GM19468 (cell line): ENCODE data around the gene FGD2.
"Not testable (repeated sequence)": the region's sequence is repeated elsewhere in the genome, so short reads cannot be mapped to it uniquely, and the experiment has no call there.

ENCODE experiments used
- ATAC-seq: cut with Tn5 transposase; IDR thresholded peaks from one replicate; pipeline ENCODE4 v1.9.1; 2021; ENCODE audit warnings: mild to moderate bottlenecking, moderate library complexity, moderate number of reproducible peaks; ENCODE audit not compliant: unreplicated experiment; ENCODE audit errors: extremely low read depth

FGD2 gene

GRCh38 chr6:36985808-36986703, 19.4 kb upstream of the FGD2 start, which contains the start of gene MTCH1:
Gene MTCH1 (minus strand): TSS chr6:36986196. CDS start chr6:36986173, 23 bp downstream.
- peak; percentile 86 for ATAC-seq

GRCh38 chr6:36986704-36987047, 18.8 kb upstream of the FGD2 start:
- ATAC-seq: no peak

- no peak for ATAC-seq
Measured at GRCh38 chr6:36989264-36989663, 16.2 kb upstream of the FGD2 start.

GRCh38 chr6:36990401-36990800, 15.1 kb upstream of the FGD2 start:
- not testable (repeated sequence) for ATAC-seq

GRCh38 chr6:36997811-36998722, 7.4 kb upstream of the FGD2 start:
- no peak for ATAC-seq

DNA sequence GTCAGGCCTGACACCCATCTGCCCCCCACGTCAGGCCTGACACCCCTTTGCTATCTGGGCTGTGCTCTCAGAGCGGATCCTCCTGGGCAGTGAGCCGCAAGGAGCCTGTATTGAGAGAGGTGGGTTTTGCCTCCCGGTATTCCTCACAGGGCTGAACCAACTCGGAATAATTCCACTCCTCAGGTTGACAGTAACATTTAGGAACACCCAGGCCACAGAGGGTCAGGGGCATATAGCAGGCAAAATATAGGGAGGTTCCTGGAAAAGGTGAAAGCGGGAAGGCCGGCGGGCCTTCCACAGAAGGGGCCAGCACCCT, 6.8 kb upstream of the FGD2 start:
- no peak for ATAC-seq

- no peak for ATAC-seq
Measured at GRCh38 chr6:36999061-36999750, 6.2 kb upstream of the FGD2 start.

DNA sequence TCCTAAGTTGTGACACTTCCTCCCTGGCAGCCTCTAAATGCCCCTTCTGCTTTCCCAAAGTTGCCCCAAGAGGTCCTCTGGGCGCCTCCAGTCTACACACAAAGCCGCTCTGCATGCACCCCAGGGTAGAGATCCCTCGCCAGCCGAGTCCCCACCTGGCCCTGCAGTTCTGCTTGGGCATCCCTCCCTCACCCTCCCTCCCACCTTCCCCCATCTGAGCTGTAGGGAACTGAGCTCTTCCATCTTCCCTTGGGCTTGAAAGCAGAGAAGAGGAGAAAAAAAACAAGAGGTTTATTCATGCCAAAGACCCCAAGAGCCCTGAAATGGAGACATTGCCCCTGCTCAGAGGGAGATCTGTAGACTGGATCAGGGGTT, 5.7 kb upstream of the FGD2 start:
- no peak for ATAC-seq

DNA sequence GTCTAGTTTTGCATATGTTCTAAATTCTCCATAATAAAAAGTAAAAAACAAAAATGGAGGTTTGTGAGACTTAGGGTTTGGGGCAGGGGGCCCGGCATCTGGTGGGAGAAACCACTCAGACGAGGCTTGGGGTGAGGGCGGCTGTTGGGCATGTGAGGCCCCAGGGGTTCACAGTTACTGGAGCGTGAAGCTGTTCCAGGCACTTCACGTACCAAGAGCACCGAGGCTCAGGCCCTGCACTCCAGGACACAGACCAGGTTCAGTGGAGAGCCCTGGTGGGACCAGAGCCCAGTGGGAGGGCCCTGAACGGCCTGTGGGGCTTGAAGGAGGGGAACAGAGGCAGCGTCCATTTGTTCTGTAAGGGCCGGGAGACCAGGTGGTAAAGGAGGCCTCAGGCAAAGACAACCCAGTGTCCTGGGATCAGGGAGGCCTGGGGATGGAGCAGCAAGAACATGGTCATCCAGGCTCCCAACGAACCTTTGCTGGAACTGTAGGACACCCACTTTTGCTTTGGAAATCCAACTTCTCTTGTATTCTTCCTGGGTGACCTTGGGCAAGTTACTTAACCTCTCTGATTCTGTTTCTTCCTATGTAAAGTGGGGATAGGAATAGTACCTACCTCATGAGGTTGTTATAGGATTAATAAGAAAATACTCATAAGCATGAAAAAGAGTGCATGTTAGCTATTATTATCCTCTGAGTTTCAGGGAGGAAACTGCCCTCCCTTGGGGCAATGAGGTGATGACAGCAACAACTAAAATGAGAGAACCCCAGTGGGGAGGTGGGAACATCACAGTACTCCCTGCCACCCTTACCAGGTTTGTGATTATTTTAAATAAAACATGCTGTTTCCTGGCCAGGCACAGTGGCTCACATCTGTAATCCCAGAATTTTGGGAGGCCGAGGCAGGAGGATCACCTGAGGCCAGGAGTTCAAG, 1.1 kb upstream of the FGD2 start:
- no peak for ATAC-seq

GRCh38 chr6:37005827-37006567, 542 bp downstream of the FGD2 start:
- ATAC-seq: no peak

- ATAC-seq: no peak
Measured at GRCh38 chr6:37006793-37007339, 1.4 kb downstream of the FGD2 start.

DNA sequence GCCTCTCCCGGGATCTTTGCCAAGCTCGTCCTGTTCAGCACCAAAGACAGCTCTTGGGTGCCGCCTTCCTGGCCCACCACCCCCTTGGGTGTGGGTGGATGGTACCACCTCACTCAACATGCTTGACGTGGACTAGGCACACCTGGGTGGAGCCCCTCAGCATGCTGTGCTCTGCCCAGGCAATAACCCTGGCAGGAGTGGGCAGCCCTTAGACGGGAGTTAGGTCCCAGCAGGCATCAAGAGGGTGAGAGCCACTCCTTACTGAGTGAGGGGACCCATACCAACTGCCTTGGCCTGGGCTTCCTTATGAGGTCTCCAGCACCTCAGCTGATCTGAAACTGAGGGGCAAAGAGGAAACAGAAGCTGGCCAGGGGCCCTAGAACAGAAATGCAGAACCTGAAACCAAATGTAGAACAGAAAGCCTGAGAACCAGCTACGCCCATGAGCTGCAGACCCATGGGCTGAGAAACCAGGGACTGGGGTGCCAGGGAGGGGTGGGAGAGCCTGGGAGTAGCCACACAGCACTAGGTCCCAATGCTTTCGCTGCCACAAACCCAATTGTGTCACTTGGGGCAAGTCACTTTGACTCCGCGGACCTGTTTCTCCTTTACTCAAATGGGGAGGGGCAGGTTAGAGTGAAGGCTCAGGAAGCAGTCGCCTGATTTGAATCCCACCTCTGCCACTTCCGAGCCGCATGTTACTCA, 2.0 kb downstream of the FGD2 start:
- no peak for ATAC-seq

DNA sequence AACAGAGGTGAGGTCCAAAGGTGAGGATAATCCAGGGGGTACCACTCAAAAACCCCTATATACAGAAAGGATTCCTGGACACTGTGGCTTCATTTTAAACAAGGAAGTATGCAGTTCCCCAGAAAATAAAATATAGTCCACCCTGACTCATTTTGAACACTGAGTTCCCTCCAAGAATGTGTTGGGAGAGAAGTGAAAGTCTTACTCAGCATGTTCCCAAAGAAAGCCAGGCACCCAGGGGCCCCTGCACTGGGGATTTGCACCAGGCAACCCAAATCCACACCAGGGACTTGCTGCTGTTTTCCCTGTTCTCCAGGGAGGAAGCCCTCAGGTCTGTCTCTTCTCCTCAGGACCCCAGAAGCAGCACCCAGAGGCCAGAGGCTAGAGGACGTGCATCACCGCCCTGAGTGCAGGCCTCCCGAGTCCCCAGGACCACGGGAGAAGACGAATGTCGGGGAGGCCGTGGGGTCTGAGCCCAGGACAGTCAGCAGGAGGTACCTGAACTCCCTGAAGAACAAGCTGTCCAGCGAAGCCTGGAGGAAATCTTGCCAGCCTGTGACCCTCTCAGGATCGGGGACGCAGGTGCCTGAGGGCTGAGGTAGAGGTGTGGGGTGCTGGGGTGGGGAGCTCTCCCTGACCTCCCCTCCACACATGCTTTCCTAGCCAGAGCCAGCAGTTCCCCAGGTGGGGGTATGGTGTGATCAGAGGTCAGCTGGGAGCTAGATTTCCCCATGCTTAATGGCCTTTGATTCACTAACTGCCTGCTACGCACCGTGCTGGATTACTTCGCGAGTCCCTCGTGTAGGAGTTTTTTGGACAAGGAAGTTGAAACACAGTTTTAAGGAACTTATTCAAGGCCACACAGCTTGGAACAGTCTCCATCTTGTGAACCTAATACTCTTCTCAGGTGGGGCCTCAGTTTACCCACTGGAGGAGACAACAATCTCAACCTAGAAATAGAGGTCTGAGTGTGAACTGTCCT, 3.3 kb downstream of the FGD2 start:
- no peak for ATAC-seq

DNA sequence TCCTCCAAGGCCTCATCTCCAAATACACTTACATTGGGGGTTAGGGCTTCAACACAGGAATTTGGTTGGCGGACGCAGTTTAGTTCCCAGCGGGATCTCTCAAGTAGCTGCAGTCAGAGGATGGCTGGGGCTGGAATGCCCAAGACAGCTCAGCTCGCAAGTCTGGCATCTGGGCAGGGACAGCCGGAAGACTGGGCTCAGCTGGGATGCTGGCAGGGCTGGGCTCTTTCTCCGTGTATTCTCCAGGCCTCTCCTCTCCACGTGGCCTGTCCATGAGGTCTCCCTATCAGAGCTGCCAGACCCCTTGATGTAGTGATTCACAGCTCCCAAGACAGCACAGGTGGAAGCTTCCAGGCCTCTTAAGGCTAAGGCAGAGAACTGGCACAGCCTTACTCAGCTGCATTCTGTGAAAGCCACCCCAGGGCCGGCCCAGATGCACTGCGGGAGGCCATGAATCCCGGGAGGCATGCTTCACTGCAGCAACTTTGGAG, 5.0 kb downstream of the FGD2 start:
- no peak for ATAC-seq

- no peak for ATAC-seq
Measured at GRCh38 chr6:37011656-37012378, 6.4 kb downstream of the FGD2 start.
